ENCODE results near the gene NR2E1. TPM values are rescaled to one million over a fixed set of nuclear protein-coding genes. Genes with fewer than 3 reads are reported as not detected.

NR2E1 gene
- total RNA-seq (2021), result not detected in 2 replicates
- long read RNA-seq, result 0 reads

GRCh38 chr6:108165714-108166663 is at the start of gene NR2E1:
Gene NR2E1, plus strand, starts transcription at chr6:108166022. Its CDS starts 744 bp downstream, at chr6:108166766.
- Histone ChIP-seq H3K4me1 (ENCODE audit: insufficient read depth, low read length) (no peaks in the 10 kb centered on the region; the same call in 1 of the 2 replicates), H3K23me2 (ENCODE audit: insufficient read length, low read depth, low read length, poor library complexity, severe bottlenecking) (peaks cover 4% of the 10 kb centered on the region), H3K79me1 (ENCODE audit: insufficient read depth, low read depth, low read length, poor library complexity, severe bottlenecking) (no peaks in the 10 kb centered on the region), H4K8ac (replicated peaks; ENCODE audit: insufficient read length, low read depth, low read length) (no peak within 1 kb of the TSS), H2BK120ac (ENCODE audit: low read depth, low read length, poor library complexity, severe bottlenecking) (no peak within 1 kb of the TSS), H3K14ac (ENCODE audit: insufficient read depth, low read length) (no peak within 1 kb of the TSS), H3K18ac (ENCODE audit: insufficient read length, low read depth, low read length) (no peak within 1 kb of the TSS), H4K20me1 (ENCODE audit: control insufficient read depth, insufficient read depth, insufficient read length) (no peaks in the 10 kb centered on the region), H2BK12ac (ENCODE audit: insufficient read length, low read depth, low read length) (no peak within 1 kb of the TSS), H2BK20ac (ENCODE audit: low read depth, low read length, poor library complexity, severe bottlenecking) (no peak within 1 kb of the TSS), H3K4me2 (ENCODE audit: insufficient read depth, insufficient read length, low read length) (peak within 1 kb of the TSS; percentile 74), H3K4ac (ENCODE audit: low read depth, low read length) (no peak within 1 kb of the TSS), H3K9me3 (ENCODE audit: control insufficient read depth, low read depth, low read length) (no peaks in the 10 kb centered on the region), H3K27ac (ENCODE audit: insufficient read length, low read depth, low read length) (no peak within 1 kb of the TSS), H2BK5ac (ENCODE audit: insufficient read length, low read length) (no peak within 1 kb of the TSS), H2AFZ (ENCODE audit: low read length) (no peak within 1 kb of the TSS), H4K91ac (ENCODE audit: insufficient read length, low read depth, low read length) (no peak within 1 kb of the TSS), H2BK15ac (ENCODE audit: low read depth, low read length) (no peak within 1 kb of the TSS), H3K56ac (ENCODE audit: insufficient read length, low read depth, low read length) (no peak within 1 kb of the TSS), H3K9ac (ENCODE audit: extremely low read depth, insufficient read length, low read length) (no peak within 1 kb of the TSS), H3K23ac (ENCODE audit: insufficient read length, low read depth, low read length) (no peak within 1 kb of the TSS), H3K79me2 (ENCODE audit: insufficient read depth, low read length) (no peaks in the 10 kb centered on the region), H2AK5ac (ENCODE audit: insufficient read length, low read length) (no peak within 1 kb of the TSS), H3K27me3 (ENCODE audit: insufficient read depth, low read length) (peaks cover 100% of the 10 kb centered on the region), H3T11ph (ENCODE audit: low read length) (no peak within 1 kb of the TSS), H4K5ac (ENCODE audit: insufficient read length, low read depth, low read length) (no peak within 1 kb of the TSS)
- WGBS (ENCODE audit: extremely low coverage, insufficient read length, low lambda C conversion rate), result no CpG with 5 or more reads among the region's 54 CpGs
- H3K27ac Mint-ChIP-seq, result no peak within 1 kb of the TSS; a peak in 1 of 7 replicates
- TF ChIP-seq CTCF (conservative IDR thresholded peaks at IDR 0.05), result no peak; the same call in 2 of the 3 replicates
- H3K4me3 Mint-ChIP-seq, result peak within 1 kb of the TSS; percentile 39 to 83
- peaks cover 100% of the 10 kb centered on the region for H3K27me3 Mint-ChIP-seq (ENCODE audit: low read depth)
- peaks cover 39 to 63% of the 10 kb centered on the region in 2 experiments for H3K4me1 Mint-ChIP-seq
- DNase-seq, result peak; percentile 80
- H3K9me3 Mint-ChIP-seq, result peaks cover 0 to 14% of the 10 kb centered on the region in 2 experiments; a peak in 2 of 5 replicates
- no peaks in the 10 kb centered on the region for H3K36me3 Mint-ChIP-seq (ENCODE audit: insufficient read depth in 1 of 3, low read depth in 3 of 3)
